GM12878 (cell line): ENCODE results near the gene SPRR2E. TPM values are rescaled to one million over a fixed set of nuclear protein-coding genes. Genes with fewer than 3 reads are reported as not detected.

ENCODE experiments used
- ATAC-seq: fragments of 200-7000 bp; cut with Tn5 transposase; 3 replicates; pipeline ENCODE4 v1.9.1; 2020; ENCODE audit warnings: mild to moderate bottlenecking, moderate library complexity
- BruUV-seq: library from RNA; stranded (reverse); fragments of 400-500 nt; replicated peaks from 2 replicates; lab custom pipeline; 2021; lab: Mats Ljungman, UMichigan
- CTCF ChIA-PET: fragments of 300-600 bp; sonication (Branson Sonifier 250); formaldehyde crosslinking; extraction: SDS; loops from one replicate; lab custom pipeline; 2021; ENCODE audit warnings: inconsistent platforms; lab: Yijun Ruan, JAX
- POLR2A ChIA-PET: fragments of 350-600 bp; formaldehyde crosslinking; extraction: SDS; loops from one replicate; lab custom pipeline; 2021; ENCODE audit warnings: inconsistent platforms; lab: Charles Lee
- RAD21 ChIA-PET: fragments of 300-600 bp; sonication (Branson Sonifier 250); formaldehyde crosslinking; loops from one replicate; lab custom pipeline; 2023; ENCODE audit warnings: antibody characterized with exemption; ENCODE audit not compliant: unreplicated experiment; lab: Charles Lee
- SMC1A ChIA-PET: fragments of 300-600 bp; sonication (Branson Sonifier 250); formaldehyde crosslinking; loops from one replicate; lab custom pipeline; 2023; ENCODE audit not compliant: unreplicated experiment, uncharacterized antibody; lab: Charles Lee
- DNase-seq: peaks from one replicate; pipeline ENCODE4 v3.0.0-alpha.2; 2011; ENCODE audit warnings: low read depth, low spot score
- FAIRE-seq: peaks from 3 replicates; lab custom pipeline; 2011; peaks lifted over from hg19 to GRCh38; lab: Jason Lieb, UNC
- H2AFZ ChIP-seq: 2 replicates; pipeline ENCODE4 v1.6.0; 2011; ENCODE audit warnings: low read depth, low read length, control low read depth; ENCODE audit not compliant: control insufficient read depth
- H3K27ac ChIP-seq: 2 replicates; pipeline ENCODE4 v1.5.1; 2011; ENCODE audit warnings: control low read depth; ENCODE audit not compliant: control insufficient read depth, insufficient read depth
- H3K27me3 ChIP-seq, 2 experiments: replicated peaks in 1 of 2; 2 replicates each; pipeline versions ENCODE4 v1.6.0 to v1.6.1; 2011; ENCODE audit warnings: low read length in 1 of 2; ENCODE audit not compliant: control insufficient read depth in 2 of 2, insufficient read depth in 2 of 2
- H3K36me3 ChIP-seq, 2 experiments: 2 replicates each; pipeline ENCODE4 v1.5.1; 2011; ENCODE audit warnings: low read length in 1 of 2; ENCODE audit not compliant: control insufficient read depth in 2 of 2, insufficient read depth in 2 of 2
- H3K4me1 ChIP-seq: 2 replicates; pipeline ENCODE4 v1.6.1; 2011; ENCODE audit warnings: mild to moderate bottlenecking, low read length, moderate library complexity, mixed read lengths; ENCODE audit not compliant: control insufficient read depth, insufficient read depth
- H3K4me2 ChIP-seq: 2 replicates; pipeline ENCODE4 v1.6.0; 2011; ENCODE audit warnings: control low read depth; ENCODE audit not compliant: control insufficient read depth, insufficient read depth
- H3K4me3 ChIP-seq: fragments of 200-600 bp; sonication (generic); 2 replicates; pipeline ENCODE4 v1.5.1; 2016
- H3K79me2 ChIP-seq: 2 replicates; pipeline ENCODE4 v1.6.0; 2011; ENCODE audit warnings: low read length; ENCODE audit not compliant: control insufficient read depth, insufficient read depth
- H3K9ac ChIP-seq: 2 replicates; pipeline ENCODE4 v1.8.0; 2011; ENCODE audit warnings: low read length, control low read depth, mixed read lengths; ENCODE audit not compliant: control insufficient read depth, insufficient read depth
- H3K9me3 ChIP-seq: replicated peaks from 3 replicates; pipeline ENCODE4 v1.5.1; 2011; ENCODE audit warnings: mild to moderate bottlenecking, low read length; ENCODE audit not compliant: control insufficient read depth, insufficient read depth
- H4K20me1 ChIP-seq: 2 replicates; pipeline ENCODE4 v1.6.0; 2011; ENCODE audit not compliant: control insufficient read depth, insufficient read depth
- ATF7 ChIP-seq: fragments of 450-650 bp; IDR thresholded peaks from 2 replicates; pipeline ENCODE4 v1.6.1; 2016; ENCODE audit warnings: low read depth, mild to moderate bottlenecking
- DPF2 ChIP-seq: fragments of 450-650 bp; IDR thresholded peaks from 2 replicates; pipeline ENCODE4 v1.6.1; 2017; ENCODE audit warnings: mild to moderate bottlenecking
- EGR1 ChIP-seq, 2 experiments: IDR thresholded peaks; 1 replicate in 1 of 2; 2 replicates in 1 of 2; pipeline ENCODE4 v1.6.1; 2011 to 2012; ENCODE audit warnings: low read depth in 2 of 2, low read length in 2 of 2, borderline replicate concordance in 1 of 2, mild to moderate bottlenecking in 1 of 2, moderate library complexity in 1 of 2
- GABPA ChIP-seq: IDR thresholded peaks from 2 replicates; pipeline ENCODE4 v1.6.1; 2014; ENCODE audit warnings: antibody characterized with exemption, low read depth, mild to moderate bottlenecking, inconsistent platforms
- JUND ChIP-seq: IDR thresholded peaks from 2 replicates; pipeline ENCODE4 v1.6.1; 2012; ENCODE audit warnings: low read depth, mild to moderate bottlenecking, low read length, improper control_type of control experiment, moderate library complexity
- NBN ChIP-seq: fragments of 450-650 bp; IDR thresholded peaks from 2 replicates; pipeline ENCODE4 v1.6.1; 2016
- SMAD5 ChIP-seq: IDR thresholded peaks from 2 replicates; pipeline ENCODE4 v1.6.1; 2016; ENCODE audit warnings: antibody characterized with exemption, low read depth
- SMC3 ChIP-seq: IDR thresholded peaks from 2 replicates; pipeline ENCODE4 v1.6.1; 2011; ENCODE audit warnings: low read length, improper control_type of control experiment, borderline replicate concordance
- STAT1 ChIP-seq: fragments of 450-650 bp; conservative IDR thresholded peaks from 2 replicates; pipeline ENCODE4 v1.6.1; 2014; ENCODE audit warnings: antibody characterized with exemption, mild to moderate bottlenecking
- ZNF384 ChIP-seq: IDR thresholded peaks from 2 replicates; pipeline ENCODE4 v1.6.1; 2012; ENCODE audit warnings: low read depth, mild to moderate bottlenecking, low read length, improper control_type of control experiment, borderline replicate concordance
- WGBS: methylation state at CpG from one replicate; pipeline ENCODE4 v1.1.6; 2016; ENCODE audit warnings: low lambda C conversion rate; ENCODE audit not compliant: insufficient replicate concordance, insufficient coverage; ENCODE audit errors: missing lambda C conversion rate; 5-methylcytosine and 5-hydroxymethylcytosine counted together
- in situ Hi-C: fragments of 300-500 bp; cut with MboI; formaldehyde crosslinking; loops from 9 replicates; pipeline ENCODE4 v1.14.3; 2018; ENCODE audit warnings: mixed read lengths
- intact Hi-C: fragments of 100-400 bp; cut with micrococcal nuclease; formaldehyde crosslinking; loops from one replicate; pipeline ENCODE4 v1.14.2; 2022; ENCODE audit not compliant: unreplicated experiment
- polyA plus RNA-seq, 11 experiments: library from polyadenylated mRNA; depleted of rRNA in 4 of 11; unstranded in 6 of 11; stranded (reverse) in 5 of 11; fragments of >200 nt; fragmentation: Nextera tagmentation in 4 of 11; fragmentation: Illumina TruSeq in 1 of 11; extraction: Ambion mirVana in 4 of 11; extraction: Trizol in 1 of 11; gene quantifications; 1 replicate in 1 of 11; 2 replicates in 10 of 11; pipeline versions ENCODE4 v1.2.1 to v1.2.3, GENCODE V29; 2011 to 2016; ENCODE audit warnings: inconsistent platforms in 2 of 11, missing spikeins in 2 of 11, low read depth in 1 of 11
- total RNA-seq, 4 experiments: library from RNA; depleted of rRNA in 3 of 4; stranded (reverse); fragments of >200 nt in 3 of 4; fragmentation: Illumina TruSeq in 1 of 4; extraction: Trizol in 1 of 4; gene quantifications; 2 replicates each; pipeline versions ENCODE4 v1.2.1 to v1.2.3, GENCODE V29; 2013 to 2021
- TF ChIP-seq, protein P1 (sequence below): IDR thresholded peaks from 2 replicates; pipeline ENCODE4 v1.6.1; 2011; ENCODE audit warnings: borderline replicate concordance, low read depth, mild to moderate bottlenecking, moderate library complexity, low read length; ENCODE audit not compliant: insufficient read depth, poor library complexity, severe bottlenecking
- TF ChIP-seq, protein P2 (sequence below): IDR thresholded peaks from 2 replicates; pipeline ENCODE4 v1.6.1; 2012; ENCODE audit warnings: low read depth, low read length, improper control_type of control experiment
- TF ChIP-seq, protein P3 (sequence below): fragments of 450-650 bp; IDR thresholded peaks from 2 replicates; pipeline ENCODE4 v1.6.1; 2018; ENCODE audit warnings: mild to moderate bottlenecking, low read depth, moderate library complexity; ENCODE audit not compliant: partially characterized antibody
- TF ChIP-seq, protein P4 (sequence below): fragments of 450-650 bp; IDR thresholded peaks from 2 replicates; pipeline ENCODE4 v1.6.1; 2014; ENCODE audit warnings: mild to moderate bottlenecking
- TF ChIP-seq, protein P5 (sequence below): IDR thresholded peaks from 2 replicates; pipeline ENCODE4 v1.6.1; 2012; ENCODE audit warnings: low read length, inconsistent platforms
- TF ChIP-seq, protein P6 (sequence below): fragments of 450-650 bp; IDR thresholded peaks from 2 replicates; pipeline ENCODE4 v1.6.1; 2016; ENCODE audit warnings: mild to moderate bottlenecking

Gene SPRR2E
- total and polyA plus RNA-seq, 10 of the 15 experiments (the other 5 are each of a cell fraction or from before 2014, with no cell fraction given): not detected

DNA sequence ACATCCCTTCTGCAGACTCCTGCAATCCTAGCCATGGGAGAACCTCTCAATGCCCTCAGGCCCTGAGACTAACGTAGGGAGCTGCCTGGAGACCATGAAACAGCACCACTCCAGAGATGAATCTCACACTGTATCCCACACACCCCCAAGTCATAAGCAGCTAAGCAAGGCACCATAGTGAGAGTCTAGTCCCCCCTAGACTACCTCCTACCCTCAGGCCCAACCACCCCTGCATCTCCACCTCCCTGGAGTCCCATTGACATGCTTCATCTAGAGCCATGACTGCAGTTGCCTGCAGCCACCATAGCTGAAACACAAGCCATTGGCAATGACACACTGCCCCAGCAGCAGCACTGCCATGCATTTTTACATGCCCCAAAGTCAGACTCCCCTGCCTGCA is 38.9 kb upstream of the SPRR2E start:
- no peak overlapping the region for H3K9ac ChIP-seq
- SMC1A ChIA-PET: no interaction called here
- RAD21 ChIA-PET: no interaction called here
- in situ Hi-C loops (no loop called here), intact Hi-C loops (no loop called here)
- POLR2A ChIA-PET: no interaction called here
- CTCF ChIA-PET: interaction anchor here (1.1 to 1.2 kb wide), 2 partner anchors 97 to 219 kb away, joined by 3 read pairs; no protein-coding TSS in a partner anchor
- no TSS peak for BruUV-seq
- TF ChIP-seq SMC3: no peak
- TF ChIP-seq, protein P1, sequence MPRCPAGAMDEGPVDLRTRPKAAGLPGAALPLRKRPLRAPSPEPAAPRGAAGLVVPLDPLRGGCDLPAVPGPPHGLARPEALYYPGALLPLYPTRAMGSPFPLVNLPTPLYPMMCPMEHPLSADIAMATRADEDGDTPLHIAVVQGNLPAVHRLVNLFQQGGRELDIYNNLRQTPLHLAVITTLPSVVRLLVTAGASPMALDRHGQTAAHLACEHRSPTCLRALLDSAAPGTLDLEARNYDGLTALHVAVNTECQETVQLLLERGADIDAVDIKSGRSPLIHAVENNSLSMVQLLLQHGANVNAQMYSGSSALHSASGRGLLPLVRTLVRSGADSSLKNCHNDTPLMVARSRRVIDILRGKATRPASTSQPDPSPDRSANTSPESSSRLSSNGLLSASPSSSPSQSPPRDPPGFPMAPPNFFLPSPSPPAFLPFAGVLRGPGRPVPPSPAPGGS: no peak
- no peak for TF ChIP-seq STAT1
- TF ChIP-seq, protein P2, sequence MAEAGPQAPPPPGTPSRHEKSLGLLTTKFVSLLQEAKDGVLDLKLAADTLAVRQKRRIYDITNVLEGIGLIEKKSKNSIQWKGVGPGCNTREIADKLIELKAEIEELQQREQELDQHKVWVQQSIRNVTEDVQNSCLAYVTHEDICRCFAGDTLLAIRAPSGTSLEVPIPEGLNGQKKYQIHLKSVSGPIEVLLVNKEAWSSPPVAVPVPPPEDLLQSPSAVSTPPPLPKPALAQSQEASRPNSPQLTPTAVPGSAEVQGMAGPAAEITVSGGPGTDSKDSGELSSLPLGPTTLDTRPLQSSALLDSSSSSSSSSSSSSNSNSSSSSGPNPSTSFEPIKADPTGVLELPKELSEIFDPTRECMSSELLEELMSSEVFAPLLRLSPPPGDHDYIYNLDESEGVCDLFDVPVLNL: no peak
- TF ChIP-seq, protein P3, sequence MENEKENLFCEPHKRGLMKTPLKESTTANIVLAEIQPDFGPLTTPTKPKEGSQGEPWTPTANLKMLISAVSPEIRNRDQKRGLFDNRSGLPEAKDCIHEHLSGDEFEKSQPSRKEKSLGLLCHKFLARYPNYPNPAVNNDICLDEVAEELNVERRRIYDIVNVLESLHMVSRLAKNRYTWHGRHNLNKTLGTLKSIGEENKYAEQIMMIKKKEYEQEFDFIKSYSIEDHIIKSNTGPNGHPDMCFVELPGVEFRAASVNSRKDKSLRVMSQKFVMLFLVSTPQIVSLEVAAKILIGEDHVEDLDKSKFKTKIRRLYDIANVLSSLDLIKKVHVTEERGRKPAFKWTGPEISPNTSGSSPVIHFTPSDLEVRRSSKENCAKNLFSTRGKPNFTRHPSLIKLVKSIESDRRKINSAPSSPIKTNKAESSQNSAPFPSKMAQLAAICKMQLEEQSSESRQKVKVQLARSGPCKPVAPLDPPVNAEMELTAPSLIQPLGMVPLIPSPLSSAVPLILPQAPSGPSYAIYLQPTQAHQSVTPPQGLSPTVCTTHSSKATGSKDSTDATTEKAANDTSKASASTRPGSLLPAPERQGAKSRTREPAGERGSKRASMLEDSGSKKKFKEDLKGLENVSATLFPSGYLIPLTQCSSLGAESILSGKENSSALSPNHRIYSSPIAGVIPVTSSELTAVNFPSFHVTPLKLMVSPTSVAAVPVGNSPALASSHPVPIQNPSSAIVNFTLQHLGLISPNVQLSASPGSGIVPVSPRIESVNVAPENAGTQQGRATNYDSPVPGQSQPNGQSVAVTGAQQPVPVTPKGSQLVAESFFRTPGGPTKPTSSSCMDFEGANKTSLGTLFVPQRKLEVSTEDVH: no peak
- TF ChIP-seq, protein P4, sequence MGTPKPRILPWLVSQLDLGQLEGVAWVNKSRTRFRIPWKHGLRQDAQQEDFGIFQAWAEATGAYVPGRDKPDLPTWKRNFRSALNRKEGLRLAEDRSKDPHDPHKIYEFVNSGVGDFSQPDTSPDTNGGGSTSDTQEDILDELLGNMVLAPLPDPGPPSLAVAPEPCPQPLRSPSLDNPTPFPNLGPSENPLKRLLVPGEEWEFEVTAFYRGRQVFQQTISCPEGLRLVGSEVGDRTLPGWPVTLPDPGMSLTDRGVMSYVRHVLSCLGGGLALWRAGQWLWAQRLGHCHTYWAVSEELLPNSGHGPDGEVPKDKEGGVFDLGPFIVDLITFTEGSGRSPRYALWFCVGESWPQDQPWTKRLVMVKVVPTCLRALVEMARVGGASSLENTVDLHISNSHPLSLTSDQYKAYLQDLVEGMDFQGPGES: no peak
- TF ChIP-seq, protein P5, sequence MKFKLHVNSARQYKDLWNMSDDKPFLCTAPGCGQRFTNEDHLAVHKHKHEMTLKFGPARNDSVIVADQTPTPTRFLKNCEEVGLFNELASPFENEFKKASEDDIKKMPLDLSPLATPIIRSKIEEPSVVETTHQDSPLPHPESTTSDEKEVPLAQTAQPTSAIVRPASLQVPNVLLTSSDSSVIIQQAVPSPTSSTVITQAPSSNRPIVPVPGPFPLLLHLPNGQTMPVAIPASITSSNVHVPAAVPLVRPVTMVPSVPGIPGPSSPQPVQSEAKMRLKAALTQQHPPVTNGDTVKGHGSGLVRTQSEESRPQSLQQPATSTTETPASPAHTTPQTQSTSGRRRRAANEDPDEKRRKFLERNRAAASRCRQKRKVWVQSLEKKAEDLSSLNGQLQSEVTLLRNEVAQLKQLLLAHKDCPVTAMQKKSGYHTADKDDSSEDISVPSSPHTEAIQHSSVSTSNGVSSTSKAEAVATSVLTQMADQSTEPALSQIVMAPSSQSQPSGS: no peak
- TF ChIP-seq JUND: no peak
- TF ChIP-seq GABPA: no peak
- TF ChIP-seq ZNF384: no peak
- TF ChIP-seq NBN: no peak
- TF ChIP-seq, protein P6, sequence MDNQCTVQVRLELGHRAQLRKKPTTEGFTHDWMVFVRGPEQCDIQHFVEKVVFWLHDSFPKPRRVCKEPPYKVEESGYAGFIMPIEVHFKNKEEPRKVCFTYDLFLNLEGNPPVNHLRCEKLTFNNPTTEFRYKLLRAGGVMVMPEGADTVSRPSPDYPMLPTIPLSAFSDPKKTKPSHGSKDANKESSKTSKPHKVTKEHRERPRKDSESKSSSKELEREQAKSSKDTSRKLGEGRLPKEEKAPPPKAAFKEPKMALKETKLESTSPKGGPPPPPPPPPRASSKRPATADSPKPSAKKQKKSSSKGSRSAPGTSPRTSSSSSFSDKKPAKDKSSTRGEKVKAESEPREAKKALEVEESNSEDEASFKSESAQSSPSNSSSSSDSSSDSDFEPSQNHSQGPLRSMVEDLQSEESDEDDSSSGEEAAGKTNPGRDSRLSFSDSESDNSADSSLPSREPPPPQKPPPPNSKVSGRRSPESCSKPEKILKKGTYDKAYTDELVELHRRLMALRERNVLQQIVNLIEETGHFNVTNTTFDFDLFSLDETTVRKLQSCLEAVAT: no peak
- TF ChIP-seq EGR1 (IDR thresholded peaks at IDR 0.05; ENCODE audit: borderline replicate concordance in 1 of 2, low read depth in 2 of 2, low read length in 2 of 2): no peak
- TF ChIP-seq DPF2: no peak
- TF ChIP-seq ATF7: no peak
- no peak for TF ChIP-seq SMAD5
- H2AFZ ChIP-seq: no peak overlapping the region
- DNase-seq: no peak
- no peaks in the 10 kb centered on the region; the same call in 2 of the 3 replicates for H3K9me3 ChIP-seq
- no peaks in the 10 kb centered on the region for H3K79me2 ChIP-seq
- no peaks in the 10 kb centered on the region for H3K4me1 ChIP-seq
- 0% methylated on average over 1 of the region's 1 CpG for WGBS
- FAIRE-seq: no peak
- no peak for ATAC-seq
- H3K4me2 ChIP-seq: no peak overlapping the region
- no peak overlapping the region for H3K27ac ChIP-seq
- H3K27me3 ChIP-seq: no peaks in the 10 kb centered on the region
- no peaks in the 10 kb centered on the region for H4K20me1 ChIP-seq
- no peak overlapping the region for H3K4me3 ChIP-seq
- no peaks in the 10 kb centered on the region for H3K36me3 ChIP-seq
